Mucosa of descending colon (tissue), 3 donors: ENCODE results near the gene CAPN13. TPM values are rescaled to one million over a fixed set of nuclear protein-coding genes. Genes with fewer than 3 reads are reported as not detected.

Experiments used
- ATAC-seq: fragments of 200-7000 bp; cut with Tn5 transposase; one replicate; pipeline ENCODE4 v1.9.1; 2020; ENCODE audit warnings: mild to moderate bottlenecking, moderate library complexity
- DNase-seq, 3 donors: peaks; one replicate each; pipeline ENCODE4 v3.0.0-alpha.2; 2020
- H3K36me3 ChIP-seq: fragments of 200-600 bp; one replicate; pipeline ENCODE4 v1.8.0; 2021; ENCODE audit warnings: low read depth, mild to moderate bottlenecking
- H3K4me1 ChIP-seq: fragments of 200-600 bp; one replicate; pipeline ENCODE4 v1.8.0; 2021; ENCODE audit warnings: low read depth, mild to moderate bottlenecking
- H3K4me3 ChIP-seq: fragments of 200-600 bp; one replicate; pipeline ENCODE4 v1.8.0; 2021; ENCODE audit warnings: mild to moderate bottlenecking
- H3K9me3 ChIP-seq: fragments of 200-600 bp; one replicate; pipeline ENCODE4 v1.8.0; 2021; ENCODE audit warnings: mild to moderate bottlenecking
- CTCF ChIP-seq: fragments of 200-600 bp; IDR thresholded peaks from one replicate; pipeline ENCODE4 v1.8.0; 2022; ENCODE audit warnings: antibody characterized with exemption, mild to moderate bottlenecking
- intact Hi-C, 2 donors: fragments of 100-400 bp; cut with DNase I in 1 of 2; cut with micrococcal nuclease in 1 of 2; formaldehyde crosslinking; loops; one replicate each; pipeline versions ENCODE4 v1.11.0 to v1.11.1; 2022; cut with DNase I, micrococcal nuclease
- total RNA-seq, 3 donors: library from RNA; stranded (reverse); fragmentation: NEBNext Ultra II Directional in 2 of 3; extraction: Animal tissue kit (Norgen Biotek cat#: 25700) in 2 of 3; gene quantifications; one replicate each; pipeline versions ENCODE4 v1.2.1 to v1.2.4, GENCODE V29; 2021 to 2023
- donor health status: DM: no; HTN: no; CAD: no; lungs with moderate emphysema.
- donor health status: DM: no; HTN: no; CAD: no.
- donor health status: DM: no; HTN: yes; CAD: no.

Gene CAPN13
- total RNA-seq, 3 donors from 2014 or later, result 36.7 to 88.6 (median 61.9) TPM

GRCh38 chr2:30738141-30738911 lies 68.9 kb downstream of the CAPN13 start:
- DNase-seq (no peak), ATAC-seq (no peak)
- intact Hi-C loops, result no loop called here
- no peaks in the 10 kb centered on the region for H3K9me3 ChIP-seq
- H3K4me3 ChIP-seq, result no peak overlapping the region
- H3K36me3 ChIP-seq, result no peaks in the 10 kb centered on the region
- H3K4me1 ChIP-seq, result no peaks in the 10 kb centered on the region
- TF ChIP-seq CTCF, result no peak

- ATAC-seq (no peak), DNase-seq (no peak)
- H3K4me3 ChIP-seq, result no peak overlapping the region
- intact Hi-C loops, result no loop called here
- H3K36me3 ChIP-seq, result no peaks in the 10 kb centered on the region
- H3K4me1 ChIP-seq, result no peaks in the 10 kb centered on the region
- TF ChIP-seq CTCF, result no peak
- no peaks in the 10 kb centered on the region for H3K9me3 ChIP-seq
These were observed 70.0 kb downstream of the CAPN13 start for GRCh38 chr2:30737326-30737610.

- intact Hi-C loops, result no loop called here
- ATAC-seq (no peak), DNase-seq (no peak)
- H3K4me1 ChIP-seq, result no peaks in the 10 kb centered on the region
- H3K4me3 ChIP-seq, result no peak overlapping the region
- no peak for TF ChIP-seq CTCF
- H3K9me3 ChIP-seq, result no peaks in the 10 kb centered on the region
- no peaks in the 10 kb centered on the region for H3K36me3 ChIP-seq
These were observed 70.6 kb downstream of the CAPN13 start for GRCh38 chr2:30736461-30737325.

- H3K4me1 ChIP-seq, result no peaks in the 10 kb centered on the region
- ATAC-seq (no peak), DNase-seq (no peak)
- no peak overlapping the region for H3K4me3 ChIP-seq
- H3K9me3 ChIP-seq, result no peaks in the 10 kb centered on the region
- no peak for TF ChIP-seq CTCF
- no peaks in the 10 kb centered on the region for H3K36me3 ChIP-seq
- intact Hi-C loops, result no loop called here
These were observed 73.2 kb downstream of the CAPN13 start for GRCh38 chr2:30733876-30734520.

GRCh38 chr2:30732876-30733275 lies 74.4 kb downstream of the CAPN13 start:
- Histone ChIP-seq H3K4me3 (no peak overlapping the region), H3K4me1 (no peaks in the 10 kb centered on the region), H3K9me3 (no peaks in the 10 kb centered on the region), H3K36me3 (no peaks in the 10 kb centered on the region)
- DNase-seq (no peak), ATAC-seq (no peak)
- intact Hi-C loops, result no loop called here
- TF ChIP-seq CTCF, result no peak
